Body of pancreas (tissue), 4 donors: ENCODE results near the gene MAP2.

Experiments used
- CTCF ChIP-seq, 7 experiments: fragments of 450-650 bp in 4 of 7; fragments of 200-600 bp in 3 of 7; sonication (generic) in 3 of 7; IDR thresholded peaks; one replicate each; pipeline ENCODE4 v1.5.1; 2016 to 2019; ENCODE audit warnings: antibody characterized with exemption in 7 of 7
- POLR2A ChIP-seq, 3 donors: fragments of 450-650 bp; IDR thresholded peaks; one replicate each; pipeline ENCODE4 v1.6.1; 2016; ENCODE audit warnings: antibody characterized with exemption in 3 of 3, mild to moderate bottlenecking in 2 of 3

GRCh38 chr2:209468846-209469245 is 45.0 kb downstream of the MAP2 start:
- TF ChIP-seq CTCF (IDR thresholded peaks at IDR 0.05) (no peak), POLR2A (IDR thresholded peaks at IDR 0.05) (no peak)
